Gastrocnemius medialis (tissue), 4 donors: Measurements from ENCODE around the gene SLC6A17. TPM values are rescaled to one million over a fixed set of nuclear protein-coding genes. Genes with fewer than 3 reads are reported as not detected.

Experiments
- ATAC-seq, 2 donors: fragments of 150-250 bp; one replicate each; pipeline ENCODE4 v1.9.1; 2016
- DNase-seq, 2 donors: peaks; one replicate each; pipeline ENCODE4 v3.0.0-alpha.2; 2019
- H3K27ac ChIP-seq, 4 donors: fragments of 200-600 bp; sonication (generic); 1 replicate in 1 of 4; 2 replicates in 3 of 4; pipeline ENCODE4 v1.5.1; 2016 to 2018; ENCODE audit warnings: mild to moderate bottlenecking in 2 of 4, moderate library complexity in 1 of 4
- H3K27me3 ChIP-seq, 3 donors: fragments of 200-600 bp; sonication (generic) in 2 of 3; 1 replicate in 1 of 3; 2 replicates in 2 of 3; pipeline versions ENCODE4 v1.5.1 to v1.6.0; 2016 to 2019; ENCODE audit warnings: mild to moderate bottlenecking in 1 of 3, moderate library complexity in 1 of 3
- H3K36me3 ChIP-seq, 2 donors: fragments of 200-600 bp; sonication (generic) in 1 of 2; one replicate each; pipeline ENCODE4 v1.5.1; 2017 to 2018
- H3K4me1 ChIP-seq, 2 donors: fragments of 200-600 bp; sonication (generic) in 1 of 2; one replicate each; pipeline ENCODE4 v1.5.1; 2016 to 2017; ENCODE audit warnings: mild to moderate bottlenecking in 2 of 2
- H3K4me3 ChIP-seq, 4 donors: fragments of 200-600 bp; sonication (generic) in 3 of 4; 1 replicate in 1 of 4; 2 replicates in 3 of 4; pipeline ENCODE4 v1.5.1; 2016 to 2019; ENCODE audit warnings: mild to moderate bottlenecking in 2 of 4
- H3K9me3 ChIP-seq, 3 donors: fragments of 200-600 bp; sonication (generic) in 2 of 3; 1 replicate in 1 of 3; 2 replicates in 2 of 3; pipeline ENCODE4 v1.5.1; 2016 to 2019
- CTCF ChIP-seq, 5 experiments: fragments of 450-650 bp in 3 of 5; fragments of 200-600 bp in 2 of 5; sonication (generic) in 2 of 5; IDR thresholded peaks in 4 of 5; conservative IDR thresholded peaks in 1 of 5; 1 replicate in 4 of 5; 2 replicates in 1 of 5; pipeline ENCODE4 v1.5.1; 2016 to 2019; ENCODE audit warnings: antibody characterized with exemption in 5 of 5, mild to moderate bottlenecking in 3 of 5, moderate library complexity in 3 of 5
- POLR2A ChIP-seq, 2 donors: fragments of 450-650 bp; IDR thresholded peaks; one replicate each; pipeline ENCODE4 v1.6.1; 2017; ENCODE audit warnings: antibody characterized with exemption in 2 of 2, mild to moderate bottlenecking in 2 of 2, moderate library complexity in 2 of 2
- in situ Hi-C, 4 donors: fragments of 200-750 bp; cut with MboI; loops; one replicate each; pipeline versions ENCODE4 v1.15.0 to v1.8.0; 2017; ENCODE audit warnings: low sequenced_read_pairs in 4 of 4
- intact Hi-C: fragments of 100-400 bp; cut with DNase I; formaldehyde crosslinking; loops from one replicate; pipeline ENCODE4 v1.15.1; 2023; ENCODE audit warnings: low total_unique reads
- total RNA-seq, 4 donors: library from RNA; depleted of rRNA; stranded (reverse); fragments of >200 nt; gene quantifications; one replicate each; pipeline versions ENCODE4 v1.1.0 to v1.2.3, GENCODE V29; 2016

SLC6A17 gene
- total RNA-seq, 4 donors from 2014 or later: 0.02 to 0.03 TPM; not detected in 2

GRCh38 chr1:110234691-110235090, 84.4 kb downstream of the SLC6A17 start:
- peaks cover 0 to 4% of the 10 kb centered on the region in 2 donors for H3K4me1 ChIP-seq
- in situ Hi-C loops (no loop called here), intact Hi-C loops (no loop called here)
- no peaks in the 10 kb centered on the region for H3K36me3 ChIP-seq
- no peak for TF ChIP-seq CTCF (IDR thresholded peaks at IDR 0.05 in 4 of 5, conservative IDR thresholded peaks at IDR 0.05 in 1 of 5)
- no peak for TF ChIP-seq POLR2A (IDR thresholded peaks at IDR 0.05)
- DNase-seq: no peak
- H3K9me3 ChIP-seq: no peaks in the 10 kb centered on the region
- H3K27ac ChIP-seq: peak overlapping the region in 1 of 4 donors; percentile 45
- no peak for ATAC-seq
- H3K27me3 ChIP-seq: no peaks in the 10 kb centered on the region
- no peak overlapping the region for H3K4me3 ChIP-seq

- no peak for DNase-seq
- no peaks in the 10 kb centered on the region for H3K36me3 ChIP-seq
- in situ Hi-C loops: no loop called here
Measured at GRCh38 chr1:110235181-110235833, 85.0 kb downstream of the SLC6A17 start.

GRCh38 chr1:110235834-110236682, 85.8 kb downstream of the SLC6A17 start:
- ATAC-seq (no peak), DNase-seq (no peak)
- TF ChIP-seq POLR2A (IDR thresholded peaks at IDR 0.05): no peak
- no peak for TF ChIP-seq CTCF (IDR thresholded peaks at IDR 0.05 in 4 of 5, conservative IDR thresholded peaks at IDR 0.05 in 1 of 5)
- no peak overlapping the region for H3K4me3 ChIP-seq
- no peaks in the 10 kb centered on the region for H3K9me3 ChIP-seq
- H3K27ac ChIP-seq: peak overlapping the region in 2 of 4 donors; percentile 45 to 52
- intact Hi-C loops (no loop called here), in situ Hi-C loops (no loop called here)
- H3K36me3 ChIP-seq: no peaks in the 10 kb centered on the region
- H3K4me1 ChIP-seq: peaks cover 0 to 4% of the 10 kb centered on the region in 2 donors
- no peaks in the 10 kb centered on the region for H3K27me3 ChIP-seq

More at GRCh38 chr1:110235181-110235833, 85.0 kb downstream of the SLC6A17 start:
- intact Hi-C loops: no loop called here
- H3K9me3 ChIP-seq: no peaks in the 10 kb centered on the region
- peak overlapping the region in 2 of 4 donors; percentile 45 to 52 for H3K27ac ChIP-seq
- TF ChIP-seq CTCF (IDR thresholded peaks at IDR 0.05 in 4 of 5, conservative IDR thresholded peaks at IDR 0.05 in 1 of 5) (no peak), POLR2A (IDR thresholded peaks at IDR 0.05) (no peak)
- H3K27me3 ChIP-seq: no peaks in the 10 kb centered on the region
- peaks cover 0 to 4% of the 10 kb centered on the region in 2 donors for H3K4me1 ChIP-seq
- H3K4me3 ChIP-seq: no peak overlapping the region
- no peak for ATAC-seq

GRCh38 chr1:110237386-110238152, 87.3 kb downstream of the SLC6A17 start:
- no peaks in the 10 kb centered on the region for H3K36me3 ChIP-seq
- no peak overlapping the region for H3K27ac ChIP-seq
- in situ Hi-C loops (no loop called here), intact Hi-C loops (no loop called here)
- no peaks in the 10 kb centered on the region for H3K27me3 ChIP-seq
- no peak for TF ChIP-seq POLR2A (IDR thresholded peaks at IDR 0.05)
- no peak for DNase-seq
- H3K4me1 ChIP-seq: peaks cover 0 to 4% of the 10 kb centered on the region in 2 donors
- no peak for ATAC-seq
- no peak overlapping the region for H3K4me3 ChIP-seq
- H3K9me3 ChIP-seq: no peaks in the 10 kb centered on the region
